ENCODE measurements around the gene PDE2A.

GRCh38 chr11:72584939-72585597 lies 89.2 kb downstream of the PDE2A start:
- no peak for TF ChIP-seq GATA2 (IDR thresholded peaks at IDR 0.05; ENCODE audit: low read depth, low read length)
- TF ChIP-seq GATA3 (IDR thresholded peaks at IDR 0.05; ENCODE audit: low read depth, low read length), result no peak
